Esophagus muscularis mucosa (tissue), 2 donors: ENCODE data around the gene RPS6KA5.

Source experiments
- EP300 ChIP-seq: sonication (generic); formaldehyde crosslinking; IDR thresholded peaks from one replicate; pipeline ENCODE4 v1.6.1; 2017; ENCODE audit warnings: antibody characterized with exemption
- POLR2A ChIP-seq: fragments of 450-650 bp; IDR thresholded peaks from one replicate; pipeline ENCODE4 v1.6.1; 2017; ENCODE audit warnings: antibody characterized with exemption, moderate library complexity, mild to moderate bottlenecking, low read depth

- TF ChIP-seq EP300: no peak
- TF ChIP-seq POLR2A: peak; percentile 44
Observed at GRCh38 chr14:91061056-91061887, 831 bp upstream of the RPS6KA5 start.
